Measurements from ENCODE around the gene STK25. TPM values are rescaled to one million over a fixed set of nuclear protein-coding genes. Genes with fewer than 3 reads are reported as not detected.

The STK25 gene
- total RNA-seq, 1 donor from 2014 or later, result 211 TPM

GRCh38 chr2:241496003-241496707, 12.2 kb downstream of the STK25 start:
- TF ChIP-seq CTCF (IDR thresholded peaks at IDR 0.05; ENCODE audit: insufficient read depth, low read depth, low read length) (no peak), EZH2 (IDR thresholded peaks at IDR 0.05; ENCODE audit: insufficient read depth, low read length) (no peak)
- DNase-seq (ENCODE audit: low read depth), result no peak

DNA sequence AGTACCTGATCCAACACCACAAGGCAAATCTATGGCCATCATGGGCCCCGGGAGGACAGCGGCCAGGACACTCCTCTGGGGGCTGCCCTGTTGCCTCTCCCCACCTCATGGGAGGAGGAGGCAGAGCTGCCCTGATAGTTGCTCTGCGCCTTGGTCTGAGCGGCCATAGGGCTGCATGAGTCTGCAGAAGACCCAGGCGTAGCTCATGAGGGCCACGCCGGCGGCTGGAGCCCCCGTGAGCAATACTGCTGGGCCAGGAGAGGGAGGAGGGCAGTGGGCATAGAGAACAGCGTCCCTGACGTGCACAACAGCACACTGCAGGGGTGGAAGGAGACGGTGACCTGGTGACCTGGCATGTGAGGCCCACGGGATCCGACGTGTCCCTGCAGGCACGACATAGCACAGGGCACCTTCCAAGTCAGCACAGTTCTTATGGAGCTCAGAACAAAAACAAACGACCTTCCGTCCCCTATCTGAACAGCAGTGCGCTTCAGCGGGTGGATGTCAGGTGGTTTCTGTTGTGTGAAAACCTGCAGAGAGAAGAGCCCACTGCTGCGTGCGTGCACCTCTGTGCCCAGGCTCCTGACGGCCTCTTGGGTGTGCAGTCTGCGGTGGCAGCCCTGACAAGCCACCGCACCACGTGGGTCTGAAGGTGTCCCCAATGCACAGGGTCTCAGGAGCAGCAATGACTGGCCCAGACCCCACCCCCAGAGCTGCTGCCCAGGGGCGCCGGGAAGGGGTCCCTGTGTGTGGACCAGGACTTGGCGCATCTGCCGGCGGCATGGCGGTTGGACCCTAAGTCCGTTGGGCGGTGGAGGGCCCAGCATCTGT, 13.0 kb downstream of the STK25 start:
- Histone ChIP-seq H3K9ac (ENCODE audit: low read length) (no peak overlapping the region), H3K36me3 (ENCODE audit: insufficient read depth, low read length) (peaks cover 13% of the 10 kb centered on the region), H4K20me1 (ENCODE audit: insufficient read depth, low read length) (peaks cover 35% of the 10 kb centered on the region), H3K9me3 (ENCODE audit: insufficient read depth, low read depth, low read length) (no peaks in the 10 kb centered on the region), H3K4me2 (ENCODE audit: low read length) (no peak overlapping the region), H2AFZ (ENCODE audit: low read depth, low read length) (no peak overlapping the region), H3K27me3 (ENCODE audit: insufficient read depth, low read length) (no peaks in the 10 kb centered on the region), H3K4me1 (ENCODE audit: insufficient read depth, low read length) (no peaks in the 10 kb centered on the region), H3K4me3 (ENCODE audit: insufficient read depth, low read depth, low read length) (no peak overlapping the region), H3K27ac (ENCODE audit: low read depth, low read length) (no peak overlapping the region), H3K79me2 (ENCODE audit: insufficient read depth, low read length) (peaks cover 14% of the 10 kb centered on the region)
- Mint-ChIP-seq H3K9me3 (ENCODE audit: unreplicated experiment) (no peaks in the 10 kb centered on the region), H3K4me3 (ENCODE audit: unreplicated experiment) (no peak overlapping the region), H3K27ac (ENCODE audit: unreplicated experiment) (peak overlapping the region; percentile 18), H3K27me3 (ENCODE audit: low read depth, unreplicated experiment) (no peaks in the 10 kb centered on the region), H3K36me3 (ENCODE audit: low read depth, unreplicated experiment) (peaks cover 24% of the 10 kb centered on the region), H3K4me1 (ENCODE audit: low read depth, unreplicated experiment) (no peaks in the 10 kb centered on the region)
- TF ChIP-seq EZH2 (IDR thresholded peaks at IDR 0.05; ENCODE audit: insufficient read depth, low read length) (no peak), CTCF (IDR thresholded peaks at IDR 0.05; ENCODE audit: insufficient read depth, low read depth, low read length) (no peak)
- FAIRE-seq (no peak), DNase-seq (ENCODE audit: low read depth) (no peak)

More at GRCh38 chr2:241496003-241496707, 12.2 kb downstream of the STK25 start:
- no peak overlapping the region for H3K4me3 Mint-ChIP-seq (ENCODE audit: unreplicated experiment)
- no peak overlapping the region for H3K4me3 ChIP-seq (ENCODE audit: insufficient read depth, low read depth, low read length)
- no peaks in the 10 kb centered on the region for H3K4me1 Mint-ChIP-seq (ENCODE audit: low read depth, unreplicated experiment)
- H3K27ac ChIP-seq (ENCODE audit: low read depth, low read length), result no peak overlapping the region
- peaks cover 13% of the 10 kb centered on the region for H3K36me3 ChIP-seq (ENCODE audit: insufficient read depth, low read length)
- peaks cover 22% of the 10 kb centered on the region for H3K36me3 Mint-ChIP-seq (ENCODE audit: low read depth, unreplicated experiment)
- H3K4me2 ChIP-seq (ENCODE audit: low read length), result no peak overlapping the region
- no peak for FAIRE-seq
- no peaks in the 10 kb centered on the region for H3K9me3 ChIP-seq (ENCODE audit: insufficient read depth, low read depth, low read length)
- H3K27me3 ChIP-seq (ENCODE audit: insufficient read depth, low read length), result no peaks in the 10 kb centered on the region
- no peaks in the 10 kb centered on the region for H3K27me3 Mint-ChIP-seq (ENCODE audit: low read depth, unreplicated experiment)
- H3K79me2 ChIP-seq (ENCODE audit: insufficient read depth, low read length), result peaks cover 22% of the 10 kb centered on the region
- peaks cover 43% of the 10 kb centered on the region for H4K20me1 ChIP-seq (ENCODE audit: insufficient read depth, low read length)
- H3K9me3 Mint-ChIP-seq (ENCODE audit: unreplicated experiment), result no peaks in the 10 kb centered on the region
- H3K27ac Mint-ChIP-seq (ENCODE audit: unreplicated experiment), result no peak overlapping the region
- no peaks in the 10 kb centered on the region for H3K4me1 ChIP-seq (ENCODE audit: insufficient read depth, low read length)
- H2AFZ ChIP-seq (ENCODE audit: low read depth, low read length), result no peak overlapping the region
- H3K9ac ChIP-seq (ENCODE audit: low read length), result no peak overlapping the region
